ENCODE data around the gene DSG1. TPM values are rescaled to one million over a fixed set of nuclear protein-coding genes. Genes with fewer than 3 reads are reported as not detected.
"Not testable (repeated sequence)": the region's sequence is repeated elsewhere in the genome, so short reads cannot be mapped to it uniquely, and the experiment has no call there.

Gene DSG1
- total RNA-seq, 1 donor from 2014 or later = not detected

DNA sequence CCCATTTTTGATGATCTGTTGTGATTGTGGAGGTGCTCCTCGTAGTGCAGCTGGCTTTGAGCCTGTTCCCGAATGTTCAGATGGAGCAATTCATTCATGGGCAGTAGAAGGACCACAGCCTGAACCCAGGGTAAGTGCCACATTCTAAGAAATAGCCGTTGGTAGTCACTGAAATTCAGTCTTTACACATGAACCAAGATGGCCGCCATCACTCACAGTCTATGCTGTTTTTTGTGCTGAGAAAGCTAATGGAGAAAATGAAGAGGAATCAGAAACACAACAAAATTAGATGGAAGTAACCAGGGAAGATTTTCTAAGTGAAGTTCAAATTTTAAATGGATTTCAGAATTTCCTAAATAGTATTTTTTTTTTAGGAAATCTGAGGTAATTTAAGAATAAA lies 25.5 kb downstream of the DSG1 start:
- DNase-seq (ENCODE audit: low read depth) = no peak

DNA sequence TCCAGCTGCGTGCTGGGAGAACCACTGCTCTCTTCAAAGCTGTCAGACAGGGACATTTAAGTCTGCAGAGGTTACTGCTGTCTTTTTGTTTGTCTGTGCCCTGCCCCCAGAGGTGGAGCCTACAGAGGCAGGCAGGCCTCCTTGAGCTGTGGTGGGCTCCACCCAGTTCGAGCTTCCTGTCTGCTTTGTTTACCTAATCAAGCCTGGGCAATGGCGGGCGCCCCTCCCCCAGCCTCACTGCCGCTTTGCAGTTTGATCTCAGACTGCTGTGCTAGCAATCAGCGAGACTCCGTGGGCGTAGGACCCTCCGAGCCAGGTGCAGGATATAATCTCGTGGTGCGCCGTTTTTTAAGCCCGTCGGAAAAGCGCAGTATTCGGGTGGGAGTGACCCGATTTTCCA lies 35.4 kb downstream of the DSG1 start:
- not testable (repeated sequence) for DNase-seq (ENCODE audit: low read depth)

DNA sequence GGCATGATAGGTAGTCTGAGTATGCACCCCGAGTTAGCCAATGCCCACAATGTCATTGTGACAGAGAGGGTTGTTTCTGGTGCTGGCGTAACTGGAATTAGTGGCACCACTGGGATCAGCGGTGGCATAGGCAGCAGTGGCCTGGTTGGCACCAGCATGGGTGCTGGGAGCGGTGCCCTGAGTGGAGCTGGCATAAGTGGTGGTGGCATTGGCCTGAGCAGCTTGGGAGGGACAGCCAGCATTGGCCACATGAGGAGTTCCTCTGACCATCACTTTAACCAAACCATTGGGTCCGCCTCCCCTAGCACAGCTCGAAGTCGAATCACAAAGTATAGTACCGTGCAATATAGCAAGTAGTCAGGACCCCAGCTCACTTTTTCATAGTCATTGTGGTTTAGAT lies 37.0 kb downstream of the DSG1 start:
- no peak for DNase-seq (ENCODE audit: low read depth)

DNA sequence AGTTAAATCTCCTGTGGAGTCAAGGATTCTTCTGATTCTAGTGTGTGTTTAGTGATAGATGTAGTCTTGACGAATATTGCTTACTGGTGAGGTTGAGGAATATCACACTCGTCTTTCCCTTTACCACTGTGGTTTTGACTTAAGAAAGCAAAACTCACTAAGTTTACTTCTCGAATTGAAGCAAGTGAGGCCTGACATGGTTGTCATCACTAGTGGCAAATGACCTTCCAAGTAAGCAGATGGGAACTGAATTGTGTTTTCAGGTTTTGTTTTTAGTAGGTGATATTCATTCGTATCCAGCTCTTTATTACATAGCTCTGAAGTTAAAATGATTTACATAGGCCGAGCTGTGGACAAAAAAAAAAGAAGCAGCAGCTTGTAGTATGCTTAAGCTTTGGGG lies 38.1 kb downstream of the DSG1 start:
- DNase-seq (ENCODE audit: low read depth) = no peak

DNA sequence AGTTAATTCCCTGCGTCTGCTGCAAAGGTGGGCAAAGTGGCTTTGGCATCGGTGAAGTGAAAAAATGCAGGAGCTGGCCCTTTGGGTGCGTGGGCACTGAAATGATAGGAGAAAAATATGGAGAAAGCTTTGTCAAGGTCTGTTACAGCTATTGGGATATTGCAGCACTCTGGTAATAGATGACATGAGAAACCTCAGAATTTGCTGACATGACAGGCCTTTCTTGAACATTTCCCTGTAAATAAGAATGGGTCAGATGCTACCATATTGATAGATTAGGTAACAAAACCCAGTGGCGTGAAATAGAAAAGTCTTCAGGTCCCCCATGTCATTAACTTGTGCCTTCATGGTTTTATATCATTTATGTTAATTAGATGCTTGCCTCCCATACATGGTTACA lies 46.2 kb downstream of the DSG1 start:
- DNase-seq (ENCODE audit: low read depth) = no peak

DNA sequence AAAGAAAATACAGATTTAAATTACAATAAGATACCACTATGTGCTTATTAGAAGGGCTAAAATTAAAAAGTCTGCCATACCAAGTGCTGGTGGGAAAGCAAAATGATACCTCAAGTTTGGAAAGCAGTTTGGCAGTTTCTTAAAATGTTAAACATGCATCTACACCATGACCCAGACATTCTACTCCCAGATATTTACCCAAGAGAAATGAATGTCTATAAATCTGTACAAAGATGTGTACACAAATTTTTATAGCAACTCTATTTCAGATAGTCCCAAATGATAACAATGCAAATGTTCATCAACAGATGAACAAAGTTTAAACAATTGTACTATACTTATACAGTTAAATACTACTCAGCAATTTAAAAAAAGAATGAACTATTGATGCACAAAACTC lies 51.5 kb downstream of the DSG1 start:
- no peak for DNase-seq (ENCODE audit: low read depth)

DNA sequence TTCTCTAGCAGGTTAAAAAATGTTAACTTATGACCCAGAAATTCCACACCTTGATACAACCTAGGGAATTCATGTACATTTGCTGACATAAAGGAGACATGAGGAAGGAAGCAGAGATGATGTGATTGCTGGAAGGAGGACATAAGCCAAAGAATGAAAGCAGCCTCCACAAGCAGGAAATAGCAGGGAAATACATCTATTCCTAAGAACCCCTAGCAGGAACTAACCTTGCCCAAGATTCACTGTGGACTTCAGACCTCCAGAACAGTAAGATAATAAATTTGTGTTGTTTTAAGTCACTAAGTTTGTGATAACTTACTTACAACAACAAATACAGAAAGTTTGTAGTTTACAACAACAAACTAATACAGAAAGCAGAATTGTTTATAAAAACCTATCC lies 54.0 kb downstream of the DSG1 start:
- peak; percentile 5 for DNase-seq (ENCODE audit: low read depth)

DNA sequence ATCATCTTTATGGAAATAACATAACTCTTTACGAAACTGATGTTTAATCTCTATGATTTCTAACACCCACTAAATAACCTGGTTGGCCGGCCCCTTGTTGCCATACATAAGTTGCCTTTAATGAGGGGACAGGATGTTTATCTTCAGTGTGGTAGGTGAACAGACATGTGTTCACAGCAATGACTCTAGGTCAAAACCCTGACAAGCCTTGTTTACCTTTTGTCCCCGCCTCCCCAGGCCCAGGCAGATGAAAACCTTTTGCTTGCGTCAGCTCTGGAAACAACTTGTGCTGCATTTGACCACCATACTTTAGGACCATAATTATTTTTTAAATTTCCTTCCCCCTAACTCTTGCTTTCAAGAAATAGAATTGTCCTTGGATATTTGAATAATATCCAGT lies 55.7 kb downstream of the DSG1 start:
- no peak for DNase-seq (ENCODE audit: low read depth)

DNA sequence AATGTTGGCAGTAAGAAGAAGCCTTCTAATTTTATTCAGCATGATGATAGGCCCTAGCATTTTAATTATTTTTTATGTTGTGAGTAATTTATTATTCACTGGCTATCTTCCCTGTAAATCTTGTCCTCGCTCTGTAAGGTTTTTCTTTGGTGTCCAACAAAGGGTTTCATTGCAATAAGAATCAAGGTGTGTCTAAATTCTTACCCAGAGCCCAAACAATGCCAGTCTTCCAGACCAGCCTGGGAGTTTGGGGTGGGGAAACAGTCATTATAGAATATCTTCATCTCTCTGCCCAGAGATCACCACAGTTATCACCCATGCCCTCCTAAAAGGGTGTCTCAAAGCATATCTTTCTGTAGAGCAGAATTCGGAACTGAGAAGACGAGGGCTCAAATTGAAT lies 58.5 kb downstream of the DSG1 start, which contains the start of gene DSG4:
TSS of gene DSG4 (plus strand) at position 301 of the 400 bp plus-strand sequence. CDS start 135 bp downstream, outside the sequence.
- DNase-seq (ENCODE audit: low read depth) = no peak

DNA sequence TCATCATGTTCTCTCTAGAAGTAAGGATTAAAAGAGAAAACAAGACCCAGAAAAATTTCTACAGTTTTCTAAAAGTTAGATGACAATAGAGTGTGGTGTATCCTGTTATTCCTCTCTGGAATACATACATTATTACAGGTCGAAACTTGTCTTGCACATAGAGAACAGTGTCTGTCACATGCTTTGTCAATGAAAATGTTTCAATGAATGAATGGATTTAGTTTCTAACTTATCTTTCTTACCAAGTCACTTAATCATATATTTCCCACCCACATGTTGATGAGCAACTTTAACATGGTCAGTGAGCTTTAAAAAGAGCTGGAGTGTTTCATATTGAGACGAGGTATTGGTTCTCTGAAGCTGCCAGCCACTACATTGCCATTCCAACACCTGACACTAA lies 63.0 kb downstream of the DSG1 start:
- no peak for DNase-seq (ENCODE audit: low read depth)

DNA sequence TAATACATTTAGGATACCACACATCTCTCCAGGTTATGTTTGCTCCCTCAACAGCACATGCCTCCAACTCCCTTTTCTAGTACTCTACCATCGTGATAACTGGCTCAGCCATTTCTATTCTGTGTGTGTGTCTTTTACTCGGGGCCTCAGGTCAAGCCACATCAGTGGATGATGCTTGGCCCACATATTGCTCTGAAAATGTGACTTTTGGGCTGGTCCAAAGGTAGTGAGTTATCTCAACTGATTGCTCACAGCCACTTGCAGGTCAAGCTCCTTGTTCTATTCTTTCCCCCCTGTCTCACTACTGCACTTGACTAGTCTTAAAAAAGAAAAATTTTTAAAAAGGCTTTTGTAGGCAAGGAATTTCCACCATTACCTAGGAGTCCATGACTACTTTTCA lies 64.1 kb downstream of the DSG1 start:
- no peak for DNase-seq (ENCODE audit: low read depth)

DNA sequence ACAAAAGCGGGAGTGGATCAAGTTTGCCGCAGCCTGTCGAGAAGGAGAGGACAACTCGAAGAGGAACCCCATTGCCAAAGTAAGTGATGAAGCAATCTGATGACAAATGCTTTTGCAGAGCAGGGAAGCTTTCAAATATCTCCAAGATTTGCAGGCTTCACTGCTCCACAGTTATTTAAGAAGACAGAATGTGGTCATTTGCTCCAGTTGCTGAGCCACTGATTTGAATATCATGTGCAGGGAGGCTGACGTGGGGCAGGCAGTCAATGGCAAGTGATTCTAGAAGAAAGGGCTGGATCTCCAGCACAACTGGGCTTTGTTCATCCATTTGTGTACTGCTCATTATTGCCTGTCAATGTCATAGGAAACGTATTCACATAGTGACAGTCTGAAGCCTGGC lies 68.8 kb downstream of the DSG1 start:
- peak; percentile 96 for DNase-seq (ENCODE audit: low read depth)

DNA sequence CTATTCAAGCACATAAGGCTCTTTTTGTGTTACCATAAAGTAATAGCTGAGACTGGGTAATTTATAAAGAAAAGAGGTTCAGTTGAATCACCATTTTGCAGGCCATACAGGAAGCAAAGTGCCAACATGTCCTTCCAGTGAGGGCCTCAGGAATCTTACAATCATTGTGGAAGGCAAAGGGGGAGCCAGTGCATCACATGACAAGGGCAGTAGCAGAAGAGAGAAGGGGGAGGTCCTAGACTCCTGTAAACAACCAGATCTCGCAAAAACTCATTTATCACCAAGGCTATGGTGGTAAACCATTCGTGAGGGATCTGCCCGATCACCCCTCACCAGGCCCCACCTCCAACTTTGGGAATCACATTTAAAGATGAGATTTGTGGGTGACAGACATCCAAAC lies 75.3 kb downstream of the DSG1 start:
- no peak for DNase-seq (ENCODE audit: low read depth)

DNA sequence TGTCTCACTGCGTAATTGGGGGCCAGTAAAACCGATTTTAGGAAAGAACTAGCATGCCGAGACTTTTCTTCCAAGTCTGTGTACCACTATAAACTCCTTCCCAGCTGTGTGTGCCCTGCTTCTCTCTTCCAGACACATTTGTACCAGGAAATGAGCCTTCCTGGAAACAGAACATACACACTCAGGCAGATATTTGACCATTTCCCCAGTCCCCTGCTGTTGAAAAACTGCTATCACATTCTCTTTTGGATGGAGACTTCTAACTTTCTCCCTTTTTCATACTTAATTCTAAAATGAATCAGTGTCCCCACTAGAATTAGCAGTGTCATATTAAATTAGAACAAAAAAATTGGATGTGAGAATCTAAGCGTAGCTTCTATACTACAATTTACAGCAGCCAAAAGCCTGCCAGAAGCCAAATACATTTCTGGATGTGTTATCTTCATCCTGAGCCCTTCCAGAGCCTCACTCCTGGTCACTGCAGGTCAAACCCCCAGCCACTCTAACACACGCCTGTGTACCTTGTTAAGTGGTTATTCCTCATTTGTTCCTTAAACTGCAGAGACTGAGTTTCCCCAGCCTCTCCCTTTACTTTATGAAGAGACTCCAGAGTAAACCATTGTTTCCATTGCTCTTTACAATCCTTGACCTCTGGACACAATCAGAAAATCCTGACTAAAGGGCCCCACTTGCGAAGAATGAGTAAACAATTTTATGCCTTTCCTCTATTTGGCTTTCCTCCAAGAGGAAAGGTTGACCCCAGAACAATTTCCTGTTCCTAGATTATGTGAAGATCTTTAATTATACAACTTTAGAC lies 79.0 kb downstream of the DSG1 start:
- peak; percentile 51 for DNase-seq (ENCODE audit: low read depth)

DNA sequence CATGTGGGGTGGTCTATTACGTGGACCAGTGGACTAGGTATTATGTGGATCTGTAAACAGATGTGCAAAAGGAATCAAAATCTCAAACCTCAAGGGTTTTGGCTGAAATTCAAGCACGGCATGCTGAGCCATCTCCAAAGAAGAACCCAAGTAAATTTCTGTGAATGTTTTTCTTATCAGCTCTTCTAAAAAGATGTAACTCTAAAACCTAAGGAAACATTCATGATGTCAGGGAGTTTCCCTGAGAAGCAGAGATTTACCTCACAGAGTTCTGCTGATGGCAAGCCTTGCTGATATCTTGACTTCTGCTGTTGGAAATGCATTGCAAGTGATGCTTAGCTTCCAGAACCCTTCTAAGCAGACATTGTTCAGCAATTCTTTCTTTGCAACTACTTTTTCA lies 80.2 kb downstream of the DSG1 start:
- DNase-seq (ENCODE audit: low read depth) = no peak

DNA sequence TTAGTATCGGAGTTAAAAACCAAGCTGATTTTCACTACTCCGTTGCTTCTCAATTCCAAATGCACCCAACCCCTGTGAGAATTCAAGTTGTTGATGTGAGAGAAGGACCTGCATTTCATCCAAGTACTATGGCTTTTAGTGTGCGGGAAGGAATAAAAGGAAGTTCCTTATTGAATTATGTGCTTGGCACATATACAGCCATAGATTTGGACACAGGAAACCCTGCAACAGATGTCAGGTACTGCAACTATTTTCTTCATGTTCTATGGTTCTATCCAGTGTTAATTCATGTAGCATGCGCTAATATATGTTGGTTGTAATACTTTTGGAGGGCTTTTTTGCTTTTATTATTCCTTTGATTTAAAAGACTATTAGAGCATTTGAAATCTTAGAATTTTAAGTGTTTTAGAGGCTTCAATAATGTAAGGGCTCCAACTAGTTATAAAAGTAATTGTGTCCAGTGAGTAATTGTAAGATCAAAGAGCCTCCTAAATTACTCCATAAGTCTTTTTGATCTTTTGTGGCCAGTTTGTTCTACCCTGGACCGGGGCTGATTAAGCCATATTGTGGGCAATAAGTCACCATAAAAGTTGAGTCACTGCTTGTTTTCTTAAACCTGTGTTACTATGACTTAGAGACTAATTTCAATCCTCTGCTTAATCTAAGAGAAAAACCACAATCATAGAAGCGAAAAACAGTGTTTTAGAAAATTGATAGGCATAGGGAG lies 81.5 kb downstream of the DSG1 start:
- peak; percentile 95 for DNase-seq (ENCODE audit: low read depth)

DNA sequence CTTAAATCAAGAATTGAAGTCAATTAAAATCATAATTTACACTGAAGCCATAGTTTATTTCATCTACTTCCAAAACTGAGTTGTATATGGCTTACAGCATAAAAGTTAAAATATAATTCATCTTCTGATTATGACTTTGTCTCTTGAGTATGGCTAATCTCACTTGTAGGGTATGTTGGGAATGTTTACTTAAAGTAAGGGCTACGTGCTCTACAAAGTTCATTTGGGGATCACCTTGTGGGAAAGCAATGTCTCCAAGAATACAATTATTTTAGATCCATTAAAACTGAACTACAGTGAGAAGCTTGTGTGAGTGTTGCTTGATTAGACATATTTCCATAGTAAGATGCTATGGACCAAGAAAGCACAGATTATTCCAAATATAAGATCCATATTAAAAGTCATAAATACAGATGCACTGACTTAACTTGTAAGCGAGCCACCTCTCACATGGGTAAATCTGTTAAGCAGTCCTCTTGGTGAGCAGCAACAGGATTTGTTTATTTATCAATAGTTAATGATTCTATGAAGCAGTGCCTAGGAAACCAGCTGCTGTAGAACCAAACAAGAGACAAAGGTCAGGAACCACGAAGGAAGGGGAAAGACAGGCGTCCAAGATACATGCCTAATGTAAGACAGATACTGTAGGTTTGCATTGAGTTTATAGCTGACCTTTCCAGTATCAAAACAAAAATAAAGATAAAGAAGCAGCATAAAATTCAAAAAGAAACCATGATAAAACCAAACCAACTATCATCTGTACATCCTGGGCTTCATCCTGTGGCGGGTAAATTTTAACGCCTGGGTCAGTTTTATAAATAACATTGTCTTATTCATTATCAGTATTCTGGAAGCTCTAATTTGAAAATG lies 83.4 kb downstream of the DSG1 start:
- DNase-seq (ENCODE audit: low read depth) = peak; percentile 89

DNA sequence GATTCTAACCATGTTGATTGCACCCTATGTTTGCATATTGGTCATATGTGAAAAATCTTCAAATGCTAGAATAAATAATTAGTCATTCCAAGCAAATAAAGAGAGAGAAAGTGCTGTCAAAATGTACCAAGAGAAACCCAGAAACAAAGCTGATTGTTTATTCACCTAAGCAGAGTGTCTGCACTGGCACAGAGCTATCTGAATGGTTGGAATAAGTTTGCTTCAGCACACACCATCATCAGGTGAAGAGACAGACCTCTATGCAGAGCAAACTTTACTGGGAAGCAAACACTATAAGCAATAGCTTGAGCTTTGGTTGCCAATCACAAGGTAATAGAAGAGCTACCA lies 84.0 kb downstream of the DSG1 start:
- DNase-seq (ENCODE audit: low read depth) = peak; percentile 30

DNA sequence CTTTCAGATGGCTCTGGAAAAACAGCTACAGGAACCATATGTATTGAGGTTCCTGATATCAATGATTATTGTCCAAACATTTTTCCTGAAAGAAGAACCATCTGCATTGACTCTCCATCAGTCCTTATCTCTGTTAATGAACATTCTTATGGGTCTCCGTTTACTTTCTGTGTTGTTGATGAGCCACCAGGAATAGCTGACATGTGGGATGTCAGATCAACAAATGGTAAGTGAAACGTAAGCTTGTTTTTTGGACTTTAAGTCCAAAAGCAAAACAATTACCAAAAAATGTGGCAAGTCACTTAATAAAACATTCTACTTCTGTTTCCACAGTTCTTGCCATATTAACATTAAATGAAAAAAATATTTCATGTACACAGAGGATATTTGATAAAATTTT lies 85.4 kb downstream of the DSG1 start:
- DNase-seq (ENCODE audit: low read depth) = no peak

Measured in renal cortical epithelial cell (primary cell).